Smooth muscle cell (in vitro differentiated cells): ENCODE results near the gene CCT5. TPM values are rescaled to one million over a fixed set of nuclear protein-coding genes. Genes with fewer than 3 reads are reported as not detected.

ENCODE experiments used
- DNase-seq: peaks from one replicate; lab custom pipeline; 2025; ENCODE audit not compliant: unreplicated experiment; lab: John Stamatoyannopoulos, UW
- H2AFZ ChIP-seq: fragments of 200-600 bp; sonication (generic); 2 replicates; pipeline ENCODE4 v1.6.0; 2016; ENCODE audit warnings: antibody characterized with exemption, low read depth, mild to moderate bottlenecking
- H3F3A ChIP-seq: fragments of 200-600 bp; sonication (generic); 2 replicates; pipeline ENCODE4 v1.6.0; 2017; ENCODE audit warnings: antibody characterized with exemption, low read depth
- H3K27ac ChIP-seq: fragments of 200-600 bp; sonication (generic); 2 replicates; pipeline ENCODE4 v1.5.1; 2016; ENCODE audit warnings: low read depth, mild to moderate bottlenecking
- H3K27me3 ChIP-seq: fragments of 200-600 bp; sonication (generic); 2 replicates; pipeline ENCODE4 v1.6.1; 2016; ENCODE audit warnings: low read depth, mild to moderate bottlenecking
- H3K36me3 ChIP-seq: fragments of 200-600 bp; sonication (generic); 2 replicates; pipeline ENCODE4 v1.5.1; 2016; ENCODE audit warnings: low read depth
- H3K4me1 ChIP-seq: fragments of 200-600 bp; sonication (generic); 2 replicates; pipeline ENCODE4 v1.5.1; 2016; ENCODE audit warnings: low read depth
- H3K4me2 ChIP-seq: fragments of 200-600 bp; sonication (generic); 2 replicates; pipeline ENCODE4 v1.6.0; 2016; ENCODE audit warnings: mild to moderate bottlenecking
- H3K4me3 ChIP-seq: fragments of 200-600 bp; sonication (generic); 2 replicates; pipeline ENCODE4 v1.5.1; 2016; ENCODE audit warnings: mild to moderate bottlenecking
- H3K79me2 ChIP-seq: fragments of 200-600 bp; sonication (generic); 2 replicates; pipeline ENCODE4 v1.6.0; 2016; ENCODE audit warnings: low read depth, mild to moderate bottlenecking
- H3K9ac ChIP-seq: fragments of 200-600 bp; sonication (generic); 2 replicates; pipeline ENCODE4 v1.6.0; 2016; ENCODE audit warnings: low read depth
- H3K9me3 ChIP-seq: fragments of 200-600 bp; sonication (generic); replicated peaks from 2 replicates; pipeline ENCODE4 v1.5.1; 2016; ENCODE audit warnings: low read depth
- H4K20me1 ChIP-seq: fragments of 200-600 bp; sonication (generic); 2 replicates; pipeline ENCODE4 v1.6.0; 2016; ENCODE audit warnings: low read depth
- CTCF ChIP-seq: fragments of 200-600 bp; sonication (generic); IDR thresholded peaks from 2 replicates; pipeline ENCODE4 v1.5.1; 2017; ENCODE audit warnings: borderline replicate concordance, mild to moderate bottlenecking, antibody characterized with exemption; ENCODE audit not compliant: insufficient read depth, poor library complexity, severe bottlenecking
- WGBS: methylation state at CpG from one replicate; pipeline ENCODE4 v1.1.7; 2016; ENCODE audit warnings: low lambda C conversion rate; 5-methylcytosine and 5-hydroxymethylcytosine counted together
- polyA plus RNA-seq: library from polyadenylated mRNA; unstranded; fragments of >200 nt; fragmentation: Nextera tagmentation; extraction: Ambion mirVana; gene quantifications from 2 replicates; pipeline ENCODE4 v1.2.1, GENCODE V29; 2016
- total RNA-seq: library from RNA; depleted of rRNA; stranded (reverse); fragments of >200 nt; gene quantifications from 2 replicates; pipeline ENCODE4 v1.2.3, GENCODE V29; 2014

The CCT5 gene
- total and polyA plus RNA-seq, 2 experiments from 2014 or later, result 146 to 198 TPM

DNA sequence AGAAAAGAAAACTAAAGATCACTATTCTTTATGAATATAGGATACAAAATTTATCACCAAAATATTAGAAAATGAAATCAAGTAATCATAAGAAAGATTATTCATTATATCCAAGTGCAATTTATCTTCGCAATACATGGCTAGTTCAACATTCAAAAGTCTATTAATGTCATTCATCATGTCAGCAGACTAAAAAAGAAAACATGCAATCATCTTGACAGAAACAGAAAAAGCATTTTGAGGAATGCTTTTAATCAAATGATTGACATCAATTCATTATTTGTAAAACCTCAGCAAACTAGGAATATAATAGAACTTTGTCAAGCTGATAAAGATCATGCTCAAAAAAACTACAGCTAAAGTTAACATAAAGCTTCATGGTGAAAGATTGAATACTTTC is 41.1 kb upstream of the CCT5 start:
- H3K9me3 ChIP-seq, result no peaks in the 10 kb centered on the region
- DNase-seq, result no peak
- no peaks in the 10 kb centered on the region for H3K27me3 ChIP-seq
- H3K4me2 ChIP-seq, result no peak overlapping the region
- 96% methylated on average over 1 of the region's 1 CpG for whole genome bisulfite sequencing
- no peak overlapping the region for H3K4me3 ChIP-seq
- no peaks in the 10 kb centered on the region for H4K20me1 ChIP-seq
- H3K36me3 ChIP-seq, result no peaks in the 10 kb centered on the region
- no peaks in the 10 kb centered on the region for H3F3A ChIP-seq
- H2AFZ ChIP-seq, result no peak overlapping the region
- TF ChIP-seq CTCF, result no peak
- no peak overlapping the region for H3K9ac ChIP-seq
- no peaks in the 10 kb centered on the region for H3K79me2 ChIP-seq
- H3K4me1 ChIP-seq, result no peaks in the 10 kb centered on the region
- H3K27ac ChIP-seq, result no peak overlapping the region

GRCh38 chr5:10213316-10213715 is 36.8 kb upstream of the CCT5 start:
- no peak for DNase-seq
- H3K79me2 ChIP-seq, result no peaks in the 10 kb centered on the region
- no peak for TF ChIP-seq CTCF
- no peak overlapping the region for H3K4me2 ChIP-seq
- H3K4me1 ChIP-seq, result no peaks in the 10 kb centered on the region
- H3K4me3 ChIP-seq, result no peak overlapping the region
- 91% methylated on average over 5 of the region's 5 CpGs for WGBS
- no peak overlapping the region for H3K9ac ChIP-seq
- H4K20me1 ChIP-seq, result no peaks in the 10 kb centered on the region
- no peaks in the 10 kb centered on the region for H3K27me3 ChIP-seq
- H3K27ac ChIP-seq, result no peak overlapping the region
- H3F3A ChIP-seq, result no peaks in the 10 kb centered on the region
- H3K36me3 ChIP-seq, result no peaks in the 10 kb centered on the region
- no peak overlapping the region for H2AFZ ChIP-seq
- no peaks in the 10 kb centered on the region for H3K9me3 ChIP-seq

- no peaks in the 10 kb centered on the region for H4K20me1 ChIP-seq
- no peak overlapping the region for H3K9ac ChIP-seq
- H3K4me1 ChIP-seq, result no peaks in the 10 kb centered on the region
- no peak overlapping the region for H3K27ac ChIP-seq
- H2AFZ ChIP-seq, result no peak overlapping the region
- no peaks in the 10 kb centered on the region for H3K27me3 ChIP-seq
- H3K9me3 ChIP-seq, result no peaks in the 10 kb centered on the region
- no peak for DNase-seq
- no peak for TF ChIP-seq CTCF
- no peak overlapping the region for H3K4me2 ChIP-seq
- no peak overlapping the region for H3K4me3 ChIP-seq
- 98% methylated on average over 2 of the region's 2 CpGs for WGBS
- H3K36me3 ChIP-seq, result no peaks in the 10 kb centered on the region
- no peaks in the 10 kb centered on the region for H3K79me2 ChIP-seq
- H3F3A ChIP-seq, result no peaks in the 10 kb centered on the region
Observed at GRCh38 chr5:10214041-10214440, 36.0 kb upstream of the CCT5 start.

DNA sequence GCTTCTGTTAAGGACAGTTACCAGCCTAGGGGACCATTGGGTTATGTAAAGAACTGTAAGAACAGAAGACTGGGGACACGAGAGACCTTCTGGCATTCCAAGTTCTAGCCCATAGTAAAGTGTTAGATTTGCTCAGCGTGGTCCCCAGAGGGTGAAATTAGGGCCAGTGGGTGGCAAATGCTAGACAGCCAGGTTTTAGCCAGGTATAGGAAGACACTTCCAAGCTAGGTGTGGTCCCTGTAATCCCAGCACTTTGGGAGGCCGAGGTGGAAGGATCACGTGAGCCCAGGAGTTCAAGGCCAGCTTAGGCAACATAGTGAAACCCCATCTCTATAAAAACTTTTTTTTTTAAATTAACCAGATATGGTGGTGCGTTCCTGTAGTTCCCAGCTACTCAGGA is 34.7 kb upstream of the CCT5 start:
- H3F3A ChIP-seq, result no peaks in the 10 kb centered on the region
- no peaks in the 10 kb centered on the region for H4K20me1 ChIP-seq
- no peaks in the 10 kb centered on the region for H3K9me3 ChIP-seq
- no peak overlapping the region for H3K27ac ChIP-seq
- no peak overlapping the region for H3K9ac ChIP-seq
- 90% methylated on average over 5 of the region's 5 CpGs for WGBS
- no peak for DNase-seq
- no peaks in the 10 kb centered on the region for H3K79me2 ChIP-seq
- H3K4me2 ChIP-seq, result no peak overlapping the region
- H3K36me3 ChIP-seq, result no peaks in the 10 kb centered on the region
- no peak overlapping the region for H3K4me3 ChIP-seq
- H3K27me3 ChIP-seq, result no peaks in the 10 kb centered on the region
- no peak overlapping the region for H2AFZ ChIP-seq
- no peak for TF ChIP-seq CTCF
- H3K4me1 ChIP-seq, result no peaks in the 10 kb centered on the region
